Heart left ventricle (tissue), 16 donors: ENCODE measurements around the gene GPR65. TPM values are rescaled to one million over a fixed set of nuclear protein-coding genes. Genes with fewer than 3 reads are reported as not detected.
A peak's percentile ranks its signal among the peaks of the same experiment; 100 is the strongest.

ENCODE experiments used
- ATAC-seq, 4 donors: fragments of 200-7000 bp; cut with Tn5 transposase; one replicate each; pipeline ENCODE4 v1.9.1; 2020 to 2022; ENCODE audit warnings: moderate library complexity in 4 of 4, mild to moderate bottlenecking in 3 of 4, moderate number of reproducible peaks in 1 of 4
- DNase-seq, 5 donors: peaks; one replicate each; pipeline ENCODE4 v3.0.0-alpha.2; 2020
- H3K27ac ChIP-seq, 12 donors: fragments of 200-600 bp; sonication (generic) in 4 of 12; one replicate each; pipeline versions ENCODE4 v1.5.0 to v1.8.0; 2016 to 2022; ENCODE audit warnings: mild to moderate bottlenecking in 2 of 12
- H3K27me3 ChIP-seq, 9 donors: fragments of 200-600 bp; sonication (generic) in 2 of 9; one replicate each; pipeline versions ENCODE4 v1.5.1 to v1.8.0; 2016 to 2022; ENCODE audit warnings: mild to moderate bottlenecking in 3 of 9
- H3K36me3 ChIP-seq, 9 donors: fragments of 200-600 bp; sonication (generic) in 2 of 9; one replicate each; pipeline versions ENCODE4 v1.5.0 to v1.8.0; 2018 to 2022; ENCODE audit warnings: mild to moderate bottlenecking in 2 of 9
- H3K4me1 ChIP-seq, 12 donors: fragments of 200-600 bp; sonication (generic) in 4 of 12; one replicate each; pipeline versions ENCODE4 v1.5.0 to v1.8.0; 2016 to 2022; ENCODE audit warnings: mild to moderate bottlenecking in 3 of 12
- H3K4me3 ChIP-seq, 12 donors: fragments of 200-600 bp; sonication (generic) in 4 of 12; one replicate each; pipeline versions ENCODE4 v1.5.0 to v1.8.0; 2017 to 2022; ENCODE audit warnings: mild to moderate bottlenecking in 9 of 12, moderate library complexity in 4 of 12
- H3K9me3 ChIP-seq, 12 donors: fragments of 200-600 bp; sonication (generic) in 4 of 12; one replicate each; pipeline versions ENCODE4 v1.5.0 to v1.8.0; 2016 to 2022; ENCODE audit warnings: mild to moderate bottlenecking in 1 of 12
- POLR2A ChIP-seq, 2 donors: fragments of 450-650 bp; IDR thresholded peaks; one replicate each; pipeline ENCODE4 v1.6.1; 2017; ENCODE audit warnings: antibody characterized with exemption in 2 of 2, mild to moderate bottlenecking in 2 of 2, moderate library complexity in 2 of 2
- WGBS, 4 donors: extraction: QIAGEN DNeasy Blood & Tissue Kit in 2 of 4; methylation state at CpG; one replicate each; pipeline versions ENCODE4 v1.1.5 to v1.1.7; 2013 to 2018; 5-methylcytosine and 5-hydroxymethylcytosine counted together
- intact Hi-C, 10 donors: fragments of 100-400 bp; cut with DNase I; formaldehyde crosslinking; loops; one replicate each; pipeline versions ENCODE4 v1.11.1 to v1.14.2; 2022
- polyA plus RNA-seq, 2 donors: library from polyadenylated mRNA; stranded (reverse); fragments of 200-250 nt; gene quantifications; one replicate each; pipeline ENCODE4 v1.2.3, GENCODE V29; 2013
- total RNA-seq, 9 donors: library from RNA; depleted of rRNA in 2 of 9; stranded (reverse); fragments of >200 nt in 2 of 9; fragmentation: NEBNext Ultra II Directional in 3 of 9; extraction: Animal tissue kit (Norgen Biotek cat#: 25700) in 3 of 9; gene quantifications; one replicate each; pipeline versions ENCODE4 v1.1.0 to v1.2.4, GENCODE V29; 2016 to 2023
- TF ChIP-seq, protein P1 (sequence below), 12 donors: fragments of 200-600 bp; sonication (generic) in 4 of 12; IDR thresholded peaks; one replicate each; pipeline versions ENCODE4 v1.5.0 to v1.8.0; 2018 to 2022; ENCODE audit warnings: antibody characterized with exemption in 12 of 12, mild to moderate bottlenecking in 5 of 12
- donor health status: ischemic (EF 13 %, LVEDD 7.1; RV severe dilation, severe dysfunction).
- donor health status: healthy with polysubstance abuse.
- donor health status: DM: no; HTN: yes; CAD: no.
- donor health status: DM: no; HTN: no; CAD: no.
- donor health status: ischemic (EF 25% LVEDD 6.9; RV normal size, moderate dysfunction).
- donor health status: ischemic (EF 25% LVEDD 5.7; RV mildly dilated, moderate dysfunction).
- donor health status: healthy.
- donor health status: DM: yes; HTN: yes; CAD: no.
- donor health status: ischemic (EF 35%, LVEDD 5.7; RV mildly dilated, moderate dysfunction).
- donor health status: nonischemic (EF 11% LVEDD 7.7; RV severe dilation, severe dysfunction).
- donor health status: DM: yes; HTN: yes; CAD: no.
- donor health status: PGD.
- donor health status: ischemic (EF 29% LVEDD 5.4; RV normal size, mild dysfunction).
- donor health status: nonischemic (EF 23%, LVEDD 6.1; RV moderate dilation, normal function).

The GPR65 gene
- total and polyA plus RNA-seq, 11 donors = 0.15 to 7.9 (median 0.35) TPM

DNA sequence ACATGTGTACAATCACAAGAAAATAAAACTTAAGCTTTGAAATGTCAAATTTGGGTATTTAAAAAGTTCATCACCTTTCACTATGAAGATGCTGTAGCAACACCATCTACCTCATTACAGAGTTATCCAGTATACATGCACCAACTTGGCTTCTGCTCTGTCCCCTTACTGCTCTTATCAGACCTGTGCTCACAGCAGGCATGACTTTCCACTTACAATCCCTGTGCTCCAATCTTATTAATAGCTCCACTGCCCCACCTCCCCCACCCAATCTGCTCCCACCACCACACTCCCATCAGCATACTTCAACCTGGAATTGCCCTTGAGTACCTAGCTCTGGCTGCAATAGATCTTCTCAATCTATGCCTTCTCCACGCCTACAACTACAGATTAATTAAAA, 25.2 kb upstream of the GPR65 start:
- Histone ChIP-seq H3K4me3 (no peak overlapping the region), H3K27me3 (no peaks in the 10 kb centered on the region), H3K4me1 (no peaks in the 10 kb centered on the region), H3K9me3 (no peaks in the 10 kb centered on the region), H3K36me3 (peaks cover 0 to 67% (median 53%) of the 10 kb centered on the region in 9 donors), H3K27ac (peak overlapping the region in 1 of 12 donors; percentile 19)
- ATAC-seq (peak; percentile 80 to 99 (median 90)), DNase-seq (peak in 2 of 5 donors; percentile 39 to 45)
- WGBS, 4 donors = 69 to 93% (median 76%) methylated on average over 1 of the region's 1 CpG
- TF ChIP-seq, protein P1, sequence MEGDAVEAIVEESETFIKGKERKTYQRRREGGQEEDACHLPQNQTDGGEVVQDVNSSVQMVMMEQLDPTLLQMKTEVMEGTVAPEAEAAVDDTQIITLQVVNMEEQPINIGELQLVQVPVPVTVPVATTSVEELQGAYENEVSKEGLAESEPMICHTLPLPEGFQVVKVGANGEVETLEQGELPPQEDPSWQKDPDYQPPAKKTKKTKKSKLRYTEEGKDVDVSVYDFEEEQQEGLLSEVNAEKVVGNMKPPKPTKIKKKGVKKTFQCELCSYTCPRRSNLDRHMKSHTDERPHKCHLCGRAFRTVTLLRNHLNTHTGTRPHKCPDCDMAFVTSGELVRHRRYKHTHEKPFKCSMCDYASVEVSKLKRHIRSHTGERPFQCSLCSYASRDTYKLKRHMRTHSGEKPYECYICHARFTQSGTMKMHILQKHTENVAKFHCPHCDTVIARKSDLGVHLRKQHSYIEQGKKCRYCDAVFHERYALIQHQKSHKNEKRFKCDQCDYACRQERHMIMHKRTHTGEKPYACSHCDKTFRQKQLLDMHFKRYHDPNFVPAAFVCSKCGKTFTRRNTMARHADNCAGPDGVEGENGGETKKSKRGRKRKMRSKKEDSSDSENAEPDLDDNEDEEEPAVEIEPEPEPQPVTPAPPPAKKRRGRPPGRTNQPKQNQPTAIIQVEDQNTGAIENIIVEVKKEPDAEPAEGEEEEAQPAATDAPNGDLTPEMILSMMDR (IDR thresholded peaks at IDR 0.05) = no peak
- no peak for TF ChIP-seq POLR2A (IDR thresholded peaks at IDR 0.05)
- intact Hi-C loops = no loop called here

- WGBS, 4 donors = 92 to 96% (median 94%) methylated on average over 5 of the region's 5 CpGs
- Histone ChIP-seq H3K9me3 (no peaks in the 10 kb centered on the region), H3K27ac (no peak overlapping the region), H3K4me1 (peaks cover 0 to 34% (median 11%) of the 10 kb centered on the region in 12 donors), H3K4me3 (no peak overlapping the region), H3K27me3 (no peaks in the 10 kb centered on the region), H3K36me3 (peaks cover 0 to 23% (median 18%) of the 10 kb centered on the region in 9 donors)
- intact Hi-C loops = no loop called here
- TF ChIP-seq, protein P1 (IDR thresholded peaks at IDR 0.05) = no peak
- TF ChIP-seq POLR2A (IDR thresholded peaks at IDR 0.05) = no peak
- DNase-seq (no peak), ATAC-seq (no peak)
Observed at GRCh38 chr14:87989221-87989955, 15.5 kb upstream of the GPR65 start.

DNA sequence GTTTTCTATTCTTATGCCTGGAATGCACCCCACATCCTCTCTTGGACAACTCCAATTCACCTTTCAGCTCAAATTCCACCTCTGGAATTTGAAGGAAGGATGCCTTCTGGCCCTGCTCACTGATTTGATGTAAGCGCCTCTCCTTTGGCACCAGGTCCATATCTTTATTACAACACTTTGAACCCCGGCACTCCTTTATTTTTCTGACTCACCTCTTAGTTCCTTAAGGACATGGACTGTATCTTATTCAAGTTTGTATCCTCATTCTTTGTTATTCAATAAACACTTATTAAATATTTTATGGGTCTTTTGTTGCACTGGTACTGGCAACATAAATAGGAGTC, 15.0 kb upstream of the GPR65 start:
- Histone ChIP-seq H3K27me3 (no peaks in the 10 kb centered on the region), H3K9me3 (no peaks in the 10 kb centered on the region), H3K4me1 (peaks cover 0 to 34% (median 11%) of the 10 kb centered on the region in 12 donors), H3K4me3 (no peak overlapping the region), H3K36me3 (peaks cover 0 to 18% (median 13%) of the 10 kb centered on the region in 9 donors), H3K27ac (peak overlapping the region in 1 of 12 donors; percentile 27)
- intact Hi-C loops = loop anchor here in 1 of 10 donors (10.0 kb wide), 1 partner anchor 565 kb away; the partner anchor contains the start of gene PTPN21
- WGBS, 4 donors = 87 to 98% (median 93%) methylated on average over 2 of the region's 2 CpGs
- TF ChIP-seq, protein P1 (IDR thresholded peaks at IDR 0.05) = no peak
- TF ChIP-seq POLR2A (IDR thresholded peaks at IDR 0.05) = no peak
- DNase-seq (no peak), ATAC-seq (no peak)

- Histone ChIP-seq H3K36me3 (peaks cover 0 to 10% (median 5%) of the 10 kb centered on the region in 9 donors), H3K4me1 (peaks cover 0 to 36% (median 15%) of the 10 kb centered on the region in 12 donors), H3K9me3 (no peaks in the 10 kb centered on the region), H3K27me3 (no peaks in the 10 kb centered on the region), H3K4me3 (no peak overlapping the region), H3K27ac (peak overlapping the region in 4 of 12 donors; percentile 27 to 97 (median 94))
- TF ChIP-seq POLR2A (IDR thresholded peaks at IDR 0.05) = no peak
- TF ChIP-seq, protein P1 (IDR thresholded peaks at IDR 0.05) = no peak
- ATAC-seq (no peak), DNase-seq (no peak)
- intact Hi-C loops = loop anchor here in 1 of 10 donors (10.0 kb wide), 1 partner anchor 564 kb away; the partner anchor contains the start of gene PTPN21
- 87 to 93% (median 92%) methylated on average over 4 of the region's 4 CpGs for WGBS, 4 donors
Observed at GRCh38 chr14:87990682-87991081, 14.3 kb upstream of the GPR65 start.
